WTC11 (cell line): ENCODE data around the gene GPATCH8. TPM values are rescaled to one million over a fixed set of nuclear protein-coding genes. Genes with fewer than 3 reads are reported as not detected.

Experiments
- ATAC-seq: fragments of 200-7000 bp; cut with Tn5 transposase; 2 replicates; pipeline ENCODE4 v1.10.0; 2021; ENCODE audit warnings: mild to moderate bottlenecking, moderate library complexity
- CTCF ChIA-PET: fragments of 300-600 bp; sonication (Branson Sonifier 250); formaldehyde crosslinking; loops from one replicate; lab custom pipeline; 2021; ENCODE audit warnings: antibody characterized with exemption; lab: Charles Lee
- POLR2A ChIA-PET: fragments of 350-600 bp; sonication (Branson Sonifier 250); formaldehyde crosslinking; loops from one replicate; lab custom pipeline; 2021; ENCODE audit warnings: antibody characterized with exemption; lab: Charles Lee
- DNase-seq: peaks from one replicate; pipeline ENCODE4 v3.0.0; 2021; ENCODE audit warnings: low spot score
- H3K27ac Mint-ChIP-seq: 2 replicates; pipeline ENCODE4 v1.8.0; 2021; ENCODE audit warnings: mixed read lengths
- H3K27me3 Mint-ChIP-seq: 2 replicates; pipeline ENCODE4 v1.8.0; 2021; ENCODE audit warnings: low read depth, mild to moderate bottlenecking, moderate library complexity, mixed read lengths
- H3K36me3 Mint-ChIP-seq: 2 replicates; pipeline ENCODE4 v1.8.0; 2021; ENCODE audit warnings: mixed read lengths
- H3K4me1 Mint-ChIP-seq: 2 replicates; pipeline ENCODE4 v1.8.0; 2022; ENCODE audit warnings: mixed read lengths
- H3K4me3 Mint-ChIP-seq: 2 replicates; pipeline ENCODE4 v1.8.0; 2021; ENCODE audit warnings: mild to moderate bottlenecking, moderate library complexity, mixed read lengths
- H3K9me3 Mint-ChIP-seq: 2 replicates; pipeline ENCODE4 v1.8.0; 2021; ENCODE audit warnings: mixed read lengths
- ATF1 ChIP-seq: sonication (generic); formaldehyde crosslinking; IDR thresholded peaks from 2 replicates; pipeline ENCODE4 v1.8.1; 2023; ENCODE audit warnings: mild to moderate bottlenecking, moderate library complexity, missing genetic modification reagents
- ATF2 ChIP-seq: sonication (generic); formaldehyde crosslinking; IDR thresholded peaks from 2 replicates; pipeline ENCODE4 v1.8.1; 2022; ENCODE audit warnings: low read depth, missing genetic modification reagents, borderline replicate concordance
- ATF3 ChIP-seq: sonication (generic); formaldehyde crosslinking; conservative IDR thresholded peaks from 2 replicates; pipeline ENCODE4 v1.8.1; 2022; ENCODE audit warnings: mild to moderate bottlenecking, missing genetic modification reagents
- CBFB ChIP-seq: sonication (generic); formaldehyde crosslinking; IDR thresholded peaks from 2 replicates; pipeline ENCODE4 v1.8.1; 2022; ENCODE audit warnings: mild to moderate bottlenecking, low read depth, missing genetic modification reagents
- CDX4 ChIP-seq: fragments of 250-450 bp; sonication (Bioruptor Pico); IDR thresholded peaks from 2 replicates; pipeline ENCODE4 v1.9.0; 2021; ENCODE audit warnings: moderate library complexity, mild to moderate bottlenecking, inconsistent platforms, borderline replicate concordance
- CTCF ChIP-seq: fragments of 200-600 bp; IDR thresholded peaks from 2 replicates; pipeline ENCODE4 v1.8.0; 2022; ENCODE audit warnings: antibody characterized with exemption
- E2F4 ChIP-seq: sonication (generic); formaldehyde crosslinking; IDR thresholded peaks from 2 replicates; pipeline ENCODE4 v1.8.1; 2022; ENCODE audit warnings: low read depth, mild to moderate bottlenecking, moderate library complexity, missing genetic modification reagents, borderline replicate concordance
- FOXJ3 ChIP-seq: sonication (generic); formaldehyde crosslinking; IDR thresholded peaks from 2 replicates; pipeline ENCODE4 v1.9.0; 2021; ENCODE audit warnings: missing genetic modification reagents, mild to moderate bottlenecking, borderline replicate concordance
- FOXP4 ChIP-seq: sonication (generic); formaldehyde crosslinking; IDR thresholded peaks from 2 replicates; pipeline ENCODE4 v1.8.0; 2022; ENCODE audit warnings: mild to moderate bottlenecking, missing genetic modification reagents
- GABPB1 ChIP-seq: sonication (generic); formaldehyde crosslinking; IDR thresholded peaks from 2 replicates; pipeline ENCODE4 v1.8.1; 2023; ENCODE audit warnings: mild to moderate bottlenecking, missing genetic modification reagents
- HMGA2 ChIP-seq: fragments of 250-450 bp; sonication (Bioruptor Pico); IDR thresholded peaks from 2 replicates; pipeline ENCODE4 v1.4.0; 2021; ENCODE audit warnings: mild to moderate bottlenecking, moderate library complexity
- IRF2 ChIP-seq: sonication (generic); formaldehyde crosslinking; IDR thresholded peaks from 2 replicates; pipeline ENCODE4 v1.8.0; 2022; ENCODE audit warnings: low read depth, missing genetic modification reagents, borderline replicate concordance
- KAT7 ChIP-seq: sonication (generic); formaldehyde crosslinking; IDR thresholded peaks from 2 replicates; pipeline ENCODE4 v1.8.1; 2023; ENCODE audit warnings: missing genetic modification reagents, mild to moderate bottlenecking, borderline replicate concordance
- MLX ChIP-seq: sonication (generic); formaldehyde crosslinking; IDR thresholded peaks from 2 replicates; pipeline ENCODE4 v1.8.1; 2023; ENCODE audit warnings: mild to moderate bottlenecking, missing genetic modification reagents, moderate library complexity
- MXD4 ChIP-seq: fragments of 250-450 bp; sonication (Bioruptor Pico); IDR thresholded peaks from 2 replicates; pipeline ENCODE4 v1.8.0; 2021; ENCODE audit warnings: mild to moderate bottlenecking, moderate library complexity, borderline replicate concordance
- MYBL2 ChIP-seq: sonication (generic); formaldehyde crosslinking; IDR thresholded peaks from 2 replicates; pipeline ENCODE4 v1.8.1; 2023; ENCODE audit warnings: mild to moderate bottlenecking, moderate library complexity, missing genetic modification reagents
- NR3C1 ChIP-seq: sonication (generic); formaldehyde crosslinking; conservative IDR thresholded peaks from 2 replicates; pipeline ENCODE4 v1.8.1; 2023; ENCODE audit warnings: low read depth, mild to moderate bottlenecking, missing genetic modification reagents
- SMAD4 ChIP-seq: sonication (generic); formaldehyde crosslinking; IDR thresholded peaks from 2 replicates; pipeline ENCODE4 v1.8.0; 2022; ENCODE audit warnings: mild to moderate bottlenecking, missing genetic modification reagents
- SOX15 ChIP-seq: fragments of 250-450 bp; sonication (Bioruptor Pico); IDR thresholded peaks from 2 replicates; pipeline ENCODE4 v1.9.0; 2021; ENCODE audit warnings: mild to moderate bottlenecking
- TCF7 ChIP-seq: sonication (generic); formaldehyde crosslinking; IDR thresholded peaks from 2 replicates; pipeline ENCODE4 v1.8.0; 2022; ENCODE audit warnings: mild to moderate bottlenecking, low read depth, missing genetic modification reagents, moderate library complexity
- ZNF317 ChIP-seq: sonication (generic); formaldehyde crosslinking; IDR thresholded peaks from 2 replicates; pipeline ENCODE4 v1.8.1; 2023; ENCODE audit warnings: low read depth, mild to moderate bottlenecking, moderate library complexity, missing genetic modification reagents, borderline replicate concordance
- total RNA-seq: library from RNA; stranded (reverse); gene quantifications from 3 replicates; pipeline ENCODE4 v1.2.3, GENCODE V29; 2021

GPATCH8 gene
- total RNA-seq, 1 experiment from 2014 or later = 51.9 TPM

GRCh38 chr17:44348988-44349364 lies 154.2 kb downstream of the GPATCH8 start:
- POLR2A ChIA-PET = no interaction called here
- Mint-ChIP-seq H3K36me3 (no peaks in the 10 kb centered on the region), H3K27ac (no peak overlapping the region), H3K27me3 (peaks cover 11% of the 10 kb centered on the region), H3K4me1 (peaks cover 11% of the 10 kb centered on the region), H3K4me3 (no peak overlapping the region), H3K9me3 (no peaks in the 10 kb centered on the region)
- TF ChIP-seq FOXP4 (CRISPR knock-in tag) (no peak), MLX (no peak), SMAD4 (CRISPR knock-in tag) (no peak), ATF2 (no peak), MXD4 (CRISPR knock-in tag) (no peak), CDX4 (no peak), TCF7 (CRISPR knock-in tag) (no peak), E2F4 (CRISPR knock-in tag) (no peak), GABPB1 (no peak), CTCF (no peak), ZNF317 (CRISPR knock-in tag) (no peak), HMGA2 (CRISPR knock-in tag) (no peak), SOX15 (no peak)
- no peak for ATAC-seq
- no peak for DNase-seq
- CTCF ChIA-PET = interaction anchor here (0.9 to 7.8 kb wide), 3 partner anchors 14 to 139 kb away, joined by 4 to 102 read pairs (median 61); partner anchors contain the start of gene FAM171A2

GRCh38 chr17:44348234-44348987 lies 154.8 kb downstream of the GPATCH8 start:
- no peak for ATAC-seq
- no peak overlapping the region for H3K27ac Mint-ChIP-seq
- POLR2A ChIA-PET = no interaction called here
- no peak for TF ChIP-seq FOXP4 (CRISPR knock-in tag)
- no peak for TF ChIP-seq FOXJ3 (CRISPR knock-in tag)
- TF ChIP-seq KAT7 (CRISPR knock-in tag) = no peak
- TF ChIP-seq MYBL2 (CRISPR knock-in tag) = no peak
- no peak for TF ChIP-seq NR3C1 (CRISPR knock-in tag)
- no peak for TF ChIP-seq CTCF
- no peak for TF ChIP-seq HMGA2 (CRISPR knock-in tag)
- TF ChIP-seq ATF3 (CRISPR knock-in tag) = no peak
- no peak for TF ChIP-seq ATF1 (CRISPR knock-in tag)
- TF ChIP-seq IRF2 (CRISPR knock-in tag) = no peak
- no peak for TF ChIP-seq CBFB (CRISPR knock-in tag)

More at GRCh38 chr17:44348234-44348987, 154.8 kb downstream of the GPATCH8 start:
- Mint-ChIP-seq H3K4me3 (no peak overlapping the region), H3K4me1 (peaks cover 11% of the 10 kb centered on the region), H3K27me3 (peaks cover 16% of the 10 kb centered on the region), H3K9me3 (no peaks in the 10 kb centered on the region), H3K36me3 (no peaks in the 10 kb centered on the region)
- CTCF ChIA-PET = interaction anchor here (1.4 to 7.8 kb wide), 3 partner anchors 14 to 138 kb away, joined by 3 to 102 read pairs (median 61); partner anchors contain the start of gene FAM171A2
- DNase-seq = no peak
